NCI-H1694 treated with DMSO at 0.1 percent for 48 hours (cell line): ENCODE measurements around the gene LYRM2.

Experiments used
- DNase-seq: peaks from one replicate; lab custom pipeline; 2025; lab: John Stamatoyannopoulos, UW

LYRM2 gene

GRCh38 chr6:89638320-89639195 is at the start of gene LYRM2:
LYRM2 (minus strand) TSS chr6:89638747; CDS start chr6:89638716, 31 bp downstream.
- DNase-seq: peak; percentile 74

- no peak for DNase-seq
These were observed 49.8 kb upstream of the LYRM2 start for GRCh38 chr6:89688328-89688727.

GRCh38 chr6:89685311-89685710 is 46.8 kb upstream of the LYRM2 start:
- DNase-seq: no peak

GRCh38 chr6:89682991-89683390 is 44.4 kb upstream of the LYRM2 start:
- DNase-seq: no peak

GRCh38 chr6:89681983-89682564 is 43.5 kb upstream of the LYRM2 start:
- no peak for DNase-seq

- DNase-seq: no peak
These were observed 42.0 kb upstream of the LYRM2 start for GRCh38 chr6:89680551-89680950.

GRCh38 chr6:89680150-89680549 is 41.6 kb upstream of the LYRM2 start:
- DNase-seq: no peak

- no peak for DNase-seq
These were observed 40.9 kb upstream of the LYRM2 start for GRCh38 chr6:89679215-89680120.

GRCh38 chr6:89678531-89678930 is 40.0 kb upstream of the LYRM2 start:
- DNase-seq: no peak

GRCh38 chr6:89675949-89676748 is 37.6 kb upstream of the LYRM2 start:
- no peak for DNase-seq

- no peak for DNase-seq
These were observed 32.5 kb upstream of the LYRM2 start for GRCh38 chr6:89670935-89671565.

- DNase-seq: no peak
These were observed 30.5 kb upstream of the LYRM2 start for GRCh38 chr6:89669002-89669401.

- DNase-seq: no peak
These were observed 29.5 kb upstream of the LYRM2 start for GRCh38 chr6:89667872-89668556.

- DNase-seq: no peak
These were observed 24.2 kb upstream of the LYRM2 start for GRCh38 chr6:89662659-89663223.

GRCh38 chr6:89661559-89661958 is 23.0 kb upstream of the LYRM2 start:
- no peak for DNase-seq

GRCh38 chr6:89660981-89661380 is 22.4 kb upstream of the LYRM2 start:
- DNase-seq: no peak

- no peak for DNase-seq
These were observed 19.1 kb upstream of the LYRM2 start for GRCh38 chr6:89657445-89658158.

- DNase-seq: no peak
These were observed 16.6 kb upstream of the LYRM2 start for GRCh38 chr6:89655122-89655521.

GRCh38 chr6:89650579-89650978 is 12.0 kb upstream of the LYRM2 start:
- no peak for DNase-seq

GRCh38 chr6:89649682-89650081 is 11.1 kb upstream of the LYRM2 start:
- DNase-seq: no peak
